Dermis blood vessel endothelial cell (primary cell): ENCODE data around the gene MADCAM1. TPM values are rescaled to one million over a fixed set of nuclear protein-coding genes. Genes with fewer than 3 reads are reported as not detected.
A peak's percentile ranks its signal among the peaks of the same experiment; 100 is the strongest.
"Not testable (repeated sequence)": the region's sequence is repeated elsewhere in the genome, so short reads cannot be mapped to it uniquely, and the experiment has no call there.

Experiments used
- DNase-seq: peaks from one replicate; pipeline ENCODE4 v3.0.0; 2010
- total RNA-seq: library from RNA; depleted of rRNA; stranded (reverse); fragments of >200 nt; gene quantifications from 2 replicates; pipeline ENCODE4 v1.2.3, GENCODE V29; 2014

MADCAM1 gene
- 0.09 and 0.34 TPM in 2 replicates for total RNA-seq

- no peak for DNase-seq
These were observed at the start of gene MADCAM1 for GRCh38 chr19:496112-496665. Gene MADCAM1 (plus strand): TSS chr19:496486. CDS start chr19:496500, 14 bp downstream.

DNA sequence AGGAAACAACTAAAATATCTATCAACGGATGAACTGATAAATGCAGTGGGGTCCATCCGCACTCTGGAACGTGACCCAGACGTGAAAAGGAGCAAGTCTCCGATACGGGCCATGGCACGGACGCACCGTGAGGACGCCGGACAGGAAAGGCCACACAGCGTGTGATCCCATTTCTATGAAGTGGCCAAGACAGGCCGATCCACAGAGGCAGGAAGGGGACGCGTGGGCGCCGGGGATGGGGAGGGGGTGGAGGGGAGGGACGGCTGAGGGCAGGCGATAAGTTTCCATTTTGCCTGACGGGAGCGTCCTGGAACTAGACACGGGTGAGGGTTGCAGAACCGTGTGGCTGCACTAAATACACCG, 49.2 kb upstream of the MADCAM1 start:
- DNase-seq = no peak

GRCh38 chr19:447816-448560, 48.3 kb upstream of the MADCAM1 start:
- DNase-seq = no peak

DNA sequence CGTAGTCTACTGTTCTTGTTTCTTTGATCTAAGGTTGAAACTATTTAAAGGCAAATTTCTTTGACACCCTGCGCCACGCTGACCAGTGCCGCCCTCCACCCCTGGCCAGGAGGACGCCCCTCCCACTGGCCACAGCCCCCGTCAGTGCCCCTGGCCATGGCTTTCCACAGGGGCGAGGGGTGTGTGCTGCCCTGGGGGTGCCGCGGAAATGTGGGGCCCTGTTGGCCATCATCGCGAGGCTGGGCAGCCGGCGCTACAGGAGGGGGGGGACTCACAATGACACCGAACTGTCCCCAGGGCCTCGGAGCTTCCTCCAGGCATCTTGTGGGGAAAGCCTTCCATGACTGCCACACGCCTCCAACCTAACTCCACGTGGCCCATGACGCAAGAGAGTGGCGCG, 46.4 kb upstream of the MADCAM1 start:
- DNase-seq = no peak

DNA sequence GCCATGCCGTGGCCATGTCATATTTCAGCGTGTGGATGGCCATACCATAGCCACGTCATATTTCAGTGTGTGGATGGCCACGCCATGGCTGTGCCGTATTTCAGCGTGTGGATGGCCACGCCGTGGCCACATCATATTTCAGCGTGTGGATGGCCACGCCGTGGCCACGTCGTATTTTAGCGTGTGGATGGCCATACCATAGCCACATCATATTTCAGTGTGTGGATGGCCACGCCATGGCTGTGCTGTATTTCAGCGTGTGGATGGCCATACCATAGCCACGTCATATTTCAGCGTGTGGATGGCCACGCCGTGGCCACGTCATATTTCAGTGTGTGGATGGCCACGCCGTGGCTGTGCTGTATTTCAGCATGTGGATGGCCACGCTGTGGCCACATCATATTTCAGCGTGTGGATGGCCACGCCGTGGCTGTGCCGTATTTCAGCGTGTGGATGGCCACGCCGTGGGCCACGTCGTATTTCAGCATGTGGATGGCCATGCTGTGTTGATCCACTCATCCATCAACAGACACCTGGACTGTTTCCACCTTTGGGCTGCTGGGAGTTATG, 45.3 kb upstream of the MADCAM1 start:
- DNase-seq = not testable (repeated sequence)

DNA sequence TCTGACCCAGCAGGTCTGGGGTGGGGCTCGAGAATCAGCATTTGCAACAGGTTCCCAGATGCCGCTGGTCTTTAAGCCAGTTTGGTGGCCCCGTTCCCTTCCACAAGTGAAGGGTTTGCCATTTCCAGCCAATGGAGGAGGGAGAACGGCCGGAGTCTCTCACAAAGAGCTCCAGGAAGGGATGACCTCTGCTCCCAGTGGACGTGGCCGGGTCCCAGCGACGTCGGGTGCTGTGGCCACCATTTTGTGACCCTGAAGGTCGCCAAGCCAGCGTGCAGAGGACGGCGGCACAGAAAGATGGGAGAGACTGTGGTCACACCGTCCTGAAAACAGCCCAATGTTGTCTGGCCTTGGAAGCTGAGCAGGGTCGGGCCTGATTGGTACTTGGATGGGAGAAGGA, 43.5 kb upstream of the MADCAM1 start:
- no peak for DNase-seq

DNA sequence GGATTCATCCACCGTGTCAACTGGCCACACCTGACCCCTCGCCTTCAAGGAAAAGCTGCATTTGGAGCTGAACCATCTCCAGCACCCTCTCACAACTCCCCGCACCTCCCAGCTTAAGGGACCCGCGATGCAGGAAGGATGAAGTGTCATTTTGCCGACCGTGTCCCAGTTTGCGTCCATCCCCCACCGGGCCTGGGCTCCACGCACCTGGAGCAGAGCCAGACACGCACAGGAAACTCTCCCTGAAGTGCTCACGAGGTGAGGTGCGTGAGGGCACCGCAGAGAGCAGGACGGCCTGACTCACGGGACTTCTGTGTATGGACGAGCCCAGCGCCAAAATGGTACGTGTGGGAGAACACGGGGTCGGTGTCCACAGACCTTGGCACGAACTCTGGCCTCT, 42.7 kb upstream of the MADCAM1 start:
- DNase-seq = no peak

DNA sequence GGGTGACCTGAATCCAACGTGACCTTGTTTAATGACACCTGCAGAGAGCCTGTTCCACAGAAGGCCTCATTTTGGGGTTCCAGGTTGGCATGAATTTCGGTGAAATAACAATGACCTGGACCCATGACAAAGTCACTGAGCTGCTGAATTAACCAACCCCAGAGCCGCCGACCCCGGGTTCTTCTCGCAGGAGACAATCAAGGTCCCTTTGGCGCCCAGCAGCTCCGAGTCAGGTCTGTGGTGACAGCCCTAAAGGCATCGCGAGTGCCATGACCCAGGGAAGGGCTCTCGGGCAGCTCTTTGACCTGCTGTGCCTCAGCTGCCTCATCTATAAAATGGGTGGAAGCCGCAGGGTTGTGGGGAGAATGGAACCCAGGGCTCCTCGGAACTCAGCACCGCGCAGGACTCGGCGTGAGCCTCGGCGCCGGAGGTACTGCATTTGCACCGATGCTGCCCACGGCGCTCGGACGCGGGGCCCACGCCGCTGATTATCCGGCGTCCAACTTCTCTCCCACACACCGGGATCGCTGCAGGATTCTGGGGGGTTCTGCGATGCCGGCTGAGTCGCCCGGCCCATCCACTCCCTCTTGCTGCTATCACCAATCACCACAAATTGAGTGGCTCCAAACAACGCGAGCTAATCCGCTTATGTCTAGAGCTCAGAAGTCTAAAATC, 41.1 kb upstream of the MADCAM1 start:
- no peak for DNase-seq

DNA sequence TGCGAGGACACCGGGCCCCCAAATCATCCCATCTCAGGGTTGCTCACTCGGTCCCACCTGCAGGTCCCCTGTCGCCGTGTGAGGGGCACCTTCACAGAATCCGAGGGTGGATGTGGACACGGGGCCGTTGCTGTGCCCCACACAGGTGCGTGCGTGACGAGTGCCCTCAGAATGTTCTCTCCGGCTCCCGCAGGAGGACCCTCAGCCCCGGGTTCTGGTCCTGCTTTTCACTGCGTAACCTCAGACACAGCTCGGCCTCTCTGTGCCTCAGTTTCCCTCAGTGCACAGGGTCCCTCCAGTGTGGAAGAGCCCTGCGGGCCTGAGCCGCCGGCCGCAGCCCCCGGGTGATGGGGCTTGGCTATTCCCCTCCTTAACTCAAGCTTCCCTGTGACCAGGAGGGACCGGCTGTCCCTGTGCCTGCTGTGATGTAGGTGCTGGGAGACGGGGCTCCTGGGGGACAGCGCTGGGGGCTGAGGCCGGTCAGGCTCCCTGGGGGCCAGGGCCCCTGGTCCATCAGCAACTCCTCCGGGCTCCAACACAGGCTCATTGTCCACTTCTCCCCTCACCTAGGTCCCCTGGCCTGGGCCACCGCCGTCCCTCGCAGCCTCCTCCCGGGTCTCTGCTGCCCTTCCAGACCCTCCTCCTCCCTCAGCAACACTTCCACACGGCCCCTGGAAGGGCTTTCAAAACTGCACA, 40.3 kb upstream of the MADCAM1 start:
- DNase-seq = no peak

DNA sequence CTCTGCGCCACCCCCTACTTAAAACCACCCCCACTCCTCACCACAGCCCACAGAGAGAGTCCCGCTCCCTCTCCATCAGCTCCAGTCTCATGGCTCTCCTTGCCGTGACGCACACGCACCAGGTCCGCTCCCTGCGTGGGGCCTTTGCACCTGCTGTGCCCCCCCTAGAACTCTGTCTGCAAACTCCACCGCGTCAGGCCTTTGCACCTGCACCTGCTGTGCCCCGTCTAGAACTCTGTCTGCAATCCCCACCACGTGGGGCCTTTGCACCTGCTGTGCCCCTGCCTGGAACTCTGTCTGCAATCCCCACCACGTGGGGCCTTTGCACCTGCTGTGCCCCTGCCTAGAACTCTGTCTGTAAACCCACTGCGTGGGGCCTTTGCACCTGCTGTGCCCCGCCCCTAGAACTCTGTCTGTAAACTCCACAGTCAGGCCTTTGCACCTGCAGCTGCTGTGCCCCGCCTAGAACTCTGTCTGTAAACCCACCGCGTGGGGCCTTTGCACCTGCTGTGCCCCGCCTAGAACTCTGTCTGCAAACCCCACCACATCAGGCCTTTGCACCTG, 39.7 kb upstream of the MADCAM1 start:
- DNase-seq = no peak

GRCh38 chr19:457636-458035, 38.6 kb upstream of the MADCAM1 start:
- DNase-seq = no peak

GRCh38 chr19:458091-459042, 37.9 kb upstream of the MADCAM1 start:
- DNase-seq = no peak

DNA sequence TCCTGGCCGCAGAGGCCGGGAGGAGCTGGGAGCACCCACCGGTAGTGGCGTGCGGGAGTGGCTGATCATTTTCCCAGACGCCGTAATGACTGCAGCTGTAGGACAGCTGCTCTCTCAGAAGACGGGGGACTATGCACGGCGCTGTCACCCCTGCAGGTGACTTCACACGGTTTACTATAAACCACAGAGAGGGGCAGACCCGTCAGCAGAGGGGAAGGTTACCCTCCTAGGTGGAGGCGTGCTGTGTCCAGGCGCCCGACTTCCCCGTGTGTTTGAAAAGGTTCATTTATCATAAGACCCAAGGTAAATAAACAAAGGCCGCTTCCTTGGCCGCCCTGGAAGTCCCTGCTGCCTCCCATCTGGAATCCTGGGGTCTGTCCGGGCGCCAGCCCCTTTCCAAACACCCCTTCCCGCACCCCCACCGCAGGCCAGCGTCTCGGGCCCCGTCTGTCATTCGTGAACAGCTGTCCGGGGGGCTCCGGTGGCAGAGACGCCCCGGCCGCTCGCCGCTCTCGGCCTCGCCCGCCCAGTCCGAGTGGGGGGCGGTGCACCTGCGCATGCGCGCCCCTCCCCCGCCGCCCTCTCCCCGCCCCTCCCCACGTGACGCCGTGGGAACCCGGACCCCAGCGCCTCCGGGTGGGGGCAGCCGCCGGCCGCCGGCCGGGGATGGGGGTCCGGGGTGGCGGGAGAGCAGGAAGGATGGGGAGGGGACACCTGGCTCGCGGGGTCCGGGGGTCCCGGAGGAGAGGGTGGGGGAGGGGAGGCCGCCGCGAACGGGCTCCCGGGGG, 36.4 kb upstream of the MADCAM1 start:
- DNase-seq = peak; percentile 59

DNA sequence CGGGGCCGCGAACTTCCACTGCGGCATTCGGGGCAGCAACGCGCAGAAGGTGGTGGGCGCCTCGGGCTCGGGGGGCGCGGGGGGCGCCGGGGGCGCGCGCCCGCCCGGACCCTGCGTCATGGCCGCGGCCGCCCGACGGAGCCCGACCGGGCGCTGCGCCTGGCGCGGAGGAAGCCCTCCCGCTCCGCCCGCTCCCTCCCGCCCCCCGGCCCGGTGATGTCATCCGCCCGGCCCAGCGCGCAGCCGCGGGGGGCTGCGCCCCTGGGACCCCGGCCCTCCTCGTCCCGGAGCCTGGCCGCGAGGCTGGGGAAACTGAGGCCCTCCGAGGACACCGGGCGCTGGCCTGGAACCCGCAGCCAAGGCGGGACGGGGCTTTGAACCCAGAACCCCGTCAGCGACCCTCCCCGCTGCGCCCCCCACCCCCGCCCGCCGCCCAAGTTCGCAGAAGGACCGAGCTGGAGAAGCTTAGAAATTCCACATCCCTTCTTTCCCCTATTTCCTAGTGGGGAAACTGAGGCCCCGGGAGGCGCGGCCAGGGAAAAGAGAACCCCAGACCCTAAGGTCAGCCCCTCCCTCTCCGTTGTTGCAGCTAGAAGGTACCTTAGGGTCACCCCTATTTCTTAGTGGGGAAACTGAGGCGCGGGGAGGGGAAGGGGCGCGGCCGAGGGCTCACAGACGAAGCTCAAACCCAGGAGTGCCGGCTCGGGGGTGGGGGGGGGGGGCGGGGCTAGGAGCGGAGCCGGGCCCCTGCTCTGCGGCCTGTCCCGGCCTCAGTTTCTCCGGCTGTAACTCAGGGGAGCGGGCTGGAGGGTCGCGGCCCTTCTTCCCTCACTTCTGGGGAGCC, 35.2 kb upstream of the MADCAM1 start, which contains the start of gene SHC2:
SHC2 (minus strand) TSS at position 157 of the 844 bp plus-strand sequence; CDS start at position 120, 37 bp downstream.
- DNase-seq = peak; percentile 31

DNA sequence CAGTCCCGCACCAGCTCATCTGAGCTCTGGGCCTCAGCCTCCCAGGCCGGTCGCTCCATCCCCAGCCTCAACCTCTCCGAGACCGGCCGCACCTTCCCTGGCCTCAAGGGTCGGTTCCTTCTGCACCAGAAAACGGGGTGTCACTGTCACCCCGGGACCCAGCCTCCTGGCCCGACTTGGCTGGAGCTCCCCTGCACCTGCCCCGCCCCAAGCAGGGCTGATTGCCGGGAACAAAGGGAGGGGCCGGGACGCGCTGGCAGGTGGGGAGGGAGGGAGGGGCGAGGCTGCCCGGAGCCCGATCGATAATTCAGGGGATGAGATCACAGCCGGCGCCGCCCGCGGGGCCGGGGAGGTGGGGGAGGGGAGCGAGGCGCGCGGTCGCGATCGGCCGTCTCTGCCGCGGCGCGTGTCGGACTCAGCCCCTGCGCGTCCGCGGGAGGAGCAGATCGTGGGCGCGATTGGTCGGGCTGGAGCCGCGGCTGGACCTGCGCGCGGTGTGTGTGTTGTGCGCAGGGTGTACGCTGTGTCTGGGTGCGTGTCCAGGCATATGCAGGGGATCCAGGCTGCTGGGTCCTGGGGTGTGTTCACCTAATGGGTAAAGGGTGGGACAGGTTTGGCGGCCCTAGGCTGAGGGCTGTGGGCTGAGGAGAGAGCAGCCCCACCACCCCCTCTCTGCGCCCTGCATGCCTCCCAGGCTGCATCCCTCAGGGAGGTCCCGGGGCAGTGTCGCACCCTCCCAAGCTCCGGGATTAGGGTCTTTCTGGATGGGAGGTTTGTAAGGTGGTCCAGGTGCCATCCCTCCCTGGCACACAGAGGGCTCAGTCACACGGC, 34.4 kb upstream of the MADCAM1 start:
- DNase-seq = no peak

GRCh38 chr19:463483-464207, 32.6 kb upstream of the MADCAM1 start:
- no peak for DNase-seq

DNA sequence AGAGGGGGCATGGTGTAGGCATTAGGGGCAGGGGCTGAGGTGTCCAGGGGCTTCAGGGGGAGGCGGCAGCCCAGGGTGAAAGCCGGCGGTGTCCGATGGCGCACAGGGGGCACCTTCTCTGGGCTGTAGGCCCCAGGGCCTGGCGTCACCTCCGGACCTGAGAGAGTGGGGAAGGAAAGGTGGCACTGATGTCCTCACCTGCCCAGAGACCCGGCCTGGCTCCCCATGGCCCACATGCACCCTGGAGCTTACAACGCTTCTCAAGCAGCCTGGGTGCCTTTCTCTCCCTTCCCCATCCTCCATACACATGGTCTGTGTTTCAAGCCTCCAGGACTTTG, 32.1 kb upstream of the MADCAM1 start:
- no peak for DNase-seq
